Choroid plexus epithelial cell (primary cell): ENCODE results near the gene GRK6.

Experiments used
- DNase-seq: peaks from one replicate; pipeline ENCODE4 v3.0.0-alpha.2; 2010; ENCODE audit warnings: low read depth
- H3K4me3 ChIP-seq: 2 replicates; pipeline ENCODE4 v1.5.1; 2011; ENCODE audit warnings: low read depth, mild to moderate bottlenecking, control low read depth, low read length, moderate library complexity
- TF ChIP-seq, protein P1 (sequence below): conservative IDR thresholded peaks from 2 replicates; pipeline ENCODE4 v1.5.1; 2011; ENCODE audit warnings: low read depth, mild to moderate bottlenecking, control low read depth, inconsistent platforms, low read length, moderate library complexity

GRK6 gene

GRCh38 chr5:177404641-177405179, 21.8 kb upstream of the GRK6 start:
- peak overlapping the region; percentile 61 for H3K4me3 ChIP-seq
- no peak for DNase-seq
- TF ChIP-seq, protein P1, sequence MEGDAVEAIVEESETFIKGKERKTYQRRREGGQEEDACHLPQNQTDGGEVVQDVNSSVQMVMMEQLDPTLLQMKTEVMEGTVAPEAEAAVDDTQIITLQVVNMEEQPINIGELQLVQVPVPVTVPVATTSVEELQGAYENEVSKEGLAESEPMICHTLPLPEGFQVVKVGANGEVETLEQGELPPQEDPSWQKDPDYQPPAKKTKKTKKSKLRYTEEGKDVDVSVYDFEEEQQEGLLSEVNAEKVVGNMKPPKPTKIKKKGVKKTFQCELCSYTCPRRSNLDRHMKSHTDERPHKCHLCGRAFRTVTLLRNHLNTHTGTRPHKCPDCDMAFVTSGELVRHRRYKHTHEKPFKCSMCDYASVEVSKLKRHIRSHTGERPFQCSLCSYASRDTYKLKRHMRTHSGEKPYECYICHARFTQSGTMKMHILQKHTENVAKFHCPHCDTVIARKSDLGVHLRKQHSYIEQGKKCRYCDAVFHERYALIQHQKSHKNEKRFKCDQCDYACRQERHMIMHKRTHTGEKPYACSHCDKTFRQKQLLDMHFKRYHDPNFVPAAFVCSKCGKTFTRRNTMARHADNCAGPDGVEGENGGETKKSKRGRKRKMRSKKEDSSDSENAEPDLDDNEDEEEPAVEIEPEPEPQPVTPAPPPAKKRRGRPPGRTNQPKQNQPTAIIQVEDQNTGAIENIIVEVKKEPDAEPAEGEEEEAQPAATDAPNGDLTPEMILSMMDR = no peak

DNA sequence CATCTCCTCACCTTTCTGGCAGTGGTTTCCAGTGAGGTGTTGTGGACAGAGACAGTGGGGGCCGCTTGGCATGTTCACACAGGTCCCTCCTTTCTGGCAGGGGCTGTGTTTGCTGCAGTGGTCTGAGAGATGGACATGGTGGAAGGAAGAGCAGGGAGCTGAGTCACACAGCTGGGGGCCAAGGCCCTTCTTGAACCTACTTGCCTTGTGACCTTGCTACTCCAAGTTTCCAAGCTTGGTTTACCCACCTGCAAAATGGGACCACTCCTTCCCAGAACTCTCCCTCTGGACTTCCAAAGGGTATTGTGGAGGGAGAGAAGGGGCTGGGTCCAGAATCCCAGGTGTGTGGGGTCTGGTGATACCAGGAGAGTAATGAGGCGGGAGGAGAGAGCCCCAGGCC, 21.2 kb upstream of the GRK6 start:
- no peak overlapping the region for H3K4me3 ChIP-seq
- TF ChIP-seq, protein P1 = no peak
- no peak for DNase-seq

DNA sequence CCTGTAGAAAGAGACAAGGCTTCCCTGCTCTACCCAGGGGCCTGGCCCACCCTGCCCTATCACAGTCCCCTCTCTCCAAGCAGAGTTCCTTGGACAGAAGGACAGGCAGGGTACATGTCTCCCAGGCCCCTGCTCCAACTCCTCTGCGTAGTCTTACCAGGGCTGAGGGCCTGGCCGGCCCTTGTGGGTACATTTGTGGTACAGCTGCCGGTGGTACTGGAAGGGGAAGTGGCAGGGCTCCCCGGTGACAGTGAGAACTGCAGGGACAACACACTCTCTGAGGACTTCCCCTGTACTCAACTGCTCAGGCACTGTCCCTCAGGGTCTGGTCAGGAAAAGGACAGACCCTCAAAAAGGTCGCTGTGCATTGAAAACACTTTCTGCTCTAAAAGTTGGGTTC, 20.7 kb upstream of the GRK6 start:
- TF ChIP-seq, protein P1 = no peak
- no peak for DNase-seq
- H3K4me3 ChIP-seq = no peak overlapping the region

- TF ChIP-seq, protein P1 = no peak
Measured at GRCh38 chr5:177409043-177409801, 17.3 kb upstream of the GRK6 start, which contains the start of gene F12. Gene F12, minus strand, starts transcription at chr5:177409564. Its CDS starts 37 bp downstream, at chr5:177409527.

DNA sequence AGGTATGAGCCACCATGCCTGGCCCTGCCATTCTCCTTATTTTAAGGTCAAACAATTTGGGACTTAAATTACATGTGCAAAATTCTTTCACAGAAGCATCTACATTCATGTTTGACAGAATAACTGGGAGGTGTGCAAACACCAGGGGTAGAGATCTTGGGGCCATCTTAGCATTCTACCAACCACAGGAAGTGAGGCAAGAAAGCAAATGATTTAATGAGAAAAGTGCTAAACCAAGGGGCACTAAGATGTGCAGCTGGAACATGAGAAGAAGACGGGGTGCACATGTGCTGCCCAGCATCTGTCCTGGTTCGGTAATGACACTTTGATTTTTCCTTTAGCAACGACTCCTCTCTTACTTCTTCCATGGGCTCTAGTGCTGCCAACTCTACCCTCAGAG, 15.9 kb upstream of the GRK6 start:
- no peak overlapping the region for H3K4me3 ChIP-seq
- TF ChIP-seq, protein P1 = no peak
- DNase-seq = no peak

More at GRCh38 chr5:177409043-177409801, 17.3 kb upstream of the GRK6 start, which contains the start of gene F12:
- no peak for DNase-seq
- H3K4me3 ChIP-seq = no peak within 1 kb of the TSS

GRCh38 chr5:177412603-177413233, 13.8 kb upstream of the GRK6 start:
- DNase-seq = no peak
- TF ChIP-seq, protein P1 = no peak

More at GRCh38 chr5:177412603-177413233, 13.8 kb upstream of the GRK6 start:
- no peak overlapping the region for H3K4me3 ChIP-seq
